Activated CD4-positive, CD25-positive, alpha-beta regulatory T cell (primary cell): ENCODE measurements around the gene GLT8D2.
"Not testable (repeated sequence)": the region's sequence is repeated elsewhere in the genome, so short reads cannot be mapped to it uniquely, and the experiment has no call there.

ENCODE experiments used
- DNase-seq, 4 experiments: peaks; one replicate each; lab custom pipeline; 2025; lab: John Stamatoyannopoulos, UW

Gene GLT8D2

DNA sequence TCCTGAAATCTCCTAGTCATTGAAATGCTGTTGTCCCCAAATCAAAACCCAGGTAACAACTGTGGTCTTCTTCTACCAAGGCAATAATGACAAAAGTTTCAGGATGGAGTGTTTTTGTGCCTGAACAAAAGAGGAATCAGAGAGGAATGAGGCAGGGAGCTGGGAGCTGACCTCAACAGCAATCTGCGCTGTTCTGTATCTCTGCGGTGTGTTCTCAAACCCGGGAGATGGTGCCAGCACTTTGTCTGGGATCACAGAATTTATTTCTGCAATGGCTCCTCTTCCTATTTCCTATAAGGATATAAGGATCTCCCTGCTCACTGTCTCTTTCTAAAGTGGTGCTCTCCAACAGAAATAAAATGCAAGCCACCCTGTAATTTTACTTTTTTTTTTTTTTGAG is 449 bp upstream of the GLT8D2 start:
- DNase-seq = no peak

GRCh38 chr12:104049278-104049902 is 597 bp downstream of the GLT8D2 start:
- DNase-seq = no peak

DNA sequence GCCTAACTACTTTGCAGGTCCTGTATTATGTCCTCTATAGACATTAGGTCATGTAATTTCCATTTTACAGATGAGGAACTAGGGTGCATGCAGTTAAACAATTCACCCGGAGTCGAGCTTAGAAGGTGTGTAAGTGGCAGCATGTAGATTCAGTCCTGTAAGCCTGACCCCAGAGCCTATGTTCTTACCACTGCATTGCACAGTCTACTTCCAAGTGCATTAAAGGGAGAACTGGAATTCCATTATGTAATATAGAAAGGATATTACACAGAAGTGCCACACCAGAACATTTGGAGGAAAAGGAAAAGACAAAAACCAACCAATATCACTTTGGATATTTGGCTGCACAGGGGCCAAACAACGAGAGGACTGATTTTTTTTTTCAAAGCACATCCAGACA is 1.2 kb downstream of the GLT8D2 start:
- no peak for DNase-seq

DNA sequence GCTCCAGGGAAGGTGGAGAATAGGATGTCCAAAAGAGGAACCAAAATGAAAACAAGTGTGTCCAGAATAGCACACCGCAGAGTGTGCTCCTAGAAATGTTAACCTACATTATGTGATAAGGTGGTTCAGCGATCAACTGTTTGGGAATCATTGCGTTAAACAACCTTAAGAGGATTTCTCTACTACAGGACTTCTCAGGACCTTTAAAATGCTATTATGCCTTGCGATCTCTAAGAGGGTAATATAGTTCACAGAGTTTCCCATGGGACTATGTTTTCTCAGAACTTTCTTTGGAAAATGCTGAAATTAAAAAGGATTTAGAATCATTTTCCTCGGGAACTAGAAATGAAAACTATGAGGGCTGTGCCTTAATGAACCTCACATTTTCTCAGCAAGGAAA is 1.8 kb downstream of the GLT8D2 start:
- DNase-seq = no peak

DNA sequence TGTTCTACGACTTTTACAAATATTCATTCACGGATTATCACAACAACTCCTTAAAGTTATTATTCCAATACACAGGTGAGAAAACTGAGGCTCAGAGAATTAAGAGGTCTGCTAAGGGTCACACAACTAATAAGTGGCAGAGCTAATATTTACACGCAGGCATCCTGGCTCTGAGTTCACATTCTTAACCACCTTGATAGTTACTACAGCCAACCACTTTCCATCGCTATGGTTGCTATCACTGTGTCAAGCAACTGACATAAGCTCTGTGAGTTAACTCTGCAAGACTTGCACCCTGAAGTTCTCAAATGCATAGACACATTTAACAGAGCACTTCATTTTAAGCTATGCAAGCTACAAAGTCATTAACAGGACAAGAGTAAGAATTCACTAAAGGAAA is 3.7 kb downstream of the GLT8D2 start:
- no peak for DNase-seq

DNA sequence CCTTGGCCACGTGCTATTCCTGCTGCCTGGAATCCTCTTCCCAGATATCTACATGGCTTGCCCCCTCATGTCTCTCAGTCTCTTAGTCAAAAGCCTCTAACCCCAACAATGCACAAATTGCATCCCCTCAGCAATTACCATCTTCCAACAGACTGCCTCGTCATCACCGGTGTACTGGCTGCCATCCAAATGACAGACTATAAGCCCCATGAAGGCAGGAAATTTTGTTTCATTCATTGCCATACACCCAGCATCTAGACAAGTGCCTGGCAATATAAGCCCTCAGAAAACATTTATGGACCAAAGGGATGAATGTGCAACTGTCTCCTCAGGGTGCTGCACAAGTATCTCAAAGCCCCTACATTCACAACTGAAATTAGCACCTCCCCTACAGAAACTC is 5.8 kb downstream of the GLT8D2 start:
- no peak for DNase-seq

- no peak for DNase-seq
These were observed 7.4 kb downstream of the GLT8D2 start for GRCh38 chr12:104042580-104042979.

- not testable (repeated sequence) for DNase-seq
These were observed 10.2 kb downstream of the GLT8D2 start for GRCh38 chr12:104039769-104040168.

- DNase-seq = not testable (repeated sequence)
These were observed 13.8 kb downstream of the GLT8D2 start for GRCh38 chr12:104036143-104036542.

DNA sequence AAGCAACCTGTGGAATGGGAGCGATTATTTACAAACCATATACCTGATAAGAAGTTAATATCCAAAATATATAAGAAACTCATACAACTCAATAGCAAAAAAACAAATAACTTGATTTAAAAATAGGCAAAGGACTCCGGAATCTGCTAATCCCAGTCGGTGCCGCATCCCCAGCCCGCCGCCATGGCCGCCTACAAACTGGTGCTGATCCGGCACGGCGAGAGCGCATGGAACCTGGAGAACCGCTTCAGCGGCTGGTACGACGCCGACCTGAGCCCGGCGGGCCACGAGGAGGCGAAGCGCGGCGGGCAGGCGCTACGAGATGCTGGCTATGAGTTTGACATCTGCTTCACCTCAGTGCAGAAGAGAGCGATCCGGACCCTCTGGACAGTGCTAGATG is 19.4 kb downstream of the GLT8D2 start:
- DNase-seq = not testable (repeated sequence)

DNA sequence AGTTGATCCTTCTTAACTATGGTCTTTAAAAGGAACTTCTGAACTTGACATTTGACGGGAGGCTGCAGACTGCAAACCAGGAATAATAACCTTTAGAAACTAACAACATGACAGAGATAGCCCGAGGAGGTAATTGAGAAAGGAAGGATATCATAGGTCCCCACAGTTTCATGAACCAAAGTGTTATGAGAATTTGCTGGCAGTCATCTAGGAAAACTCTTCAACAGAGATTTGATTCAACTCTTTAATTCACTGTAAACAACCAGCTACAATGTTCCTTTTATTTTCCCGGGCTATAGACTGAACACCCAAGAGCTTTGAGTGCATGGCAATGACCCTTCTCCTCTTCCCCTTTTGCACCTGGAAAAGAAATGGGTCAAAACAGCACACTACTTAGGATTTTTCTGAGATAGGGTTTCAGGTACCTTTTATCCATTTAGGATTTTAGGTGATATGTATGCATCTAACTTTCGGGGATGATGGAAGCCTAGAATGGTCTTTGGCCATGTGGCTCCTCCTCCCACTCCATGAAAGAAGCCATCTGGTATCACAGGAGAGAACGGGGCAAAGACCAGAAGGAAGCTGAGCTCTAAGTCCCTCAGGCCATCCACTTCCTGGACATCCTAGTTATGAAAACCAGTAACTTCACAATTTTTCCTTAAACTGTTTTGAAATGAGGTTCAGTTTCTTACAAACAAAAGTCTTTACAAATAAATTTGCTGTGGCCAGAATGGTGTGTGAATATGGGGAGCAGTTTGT is 23.0 kb downstream of the GLT8D2 start:
- DNase-seq = no peak

GRCh38 chr12:104025771-104026170 is 24.2 kb downstream of the GLT8D2 start:
- no peak for DNase-seq

- no peak for DNase-seq
These were observed 25.6 kb downstream of the GLT8D2 start for GRCh38 chr12:104024348-104024747.

DNA sequence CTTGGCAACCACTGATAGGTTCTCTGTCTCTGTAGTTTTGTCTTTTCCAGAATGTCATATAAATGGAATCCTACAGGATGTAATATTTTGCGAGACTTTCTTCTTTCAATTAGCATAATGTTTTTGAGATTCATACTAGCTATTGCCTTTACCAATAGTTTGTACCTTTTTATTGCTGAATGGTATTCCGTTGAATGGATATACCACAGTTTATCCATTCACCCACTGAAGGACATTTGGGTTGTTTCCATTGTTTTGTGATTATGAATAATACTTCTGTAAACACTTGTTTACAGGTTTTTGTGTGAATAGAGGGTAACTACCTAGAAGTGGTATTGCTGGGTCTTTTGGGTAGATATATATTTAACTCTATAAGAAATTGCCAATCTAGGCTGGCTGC is 26.3 kb downstream of the GLT8D2 start:
- DNase-seq = no peak

- no peak for DNase-seq
These were observed 27.2 kb downstream of the GLT8D2 start for GRCh38 chr12:104022786-104023185.

DNA sequence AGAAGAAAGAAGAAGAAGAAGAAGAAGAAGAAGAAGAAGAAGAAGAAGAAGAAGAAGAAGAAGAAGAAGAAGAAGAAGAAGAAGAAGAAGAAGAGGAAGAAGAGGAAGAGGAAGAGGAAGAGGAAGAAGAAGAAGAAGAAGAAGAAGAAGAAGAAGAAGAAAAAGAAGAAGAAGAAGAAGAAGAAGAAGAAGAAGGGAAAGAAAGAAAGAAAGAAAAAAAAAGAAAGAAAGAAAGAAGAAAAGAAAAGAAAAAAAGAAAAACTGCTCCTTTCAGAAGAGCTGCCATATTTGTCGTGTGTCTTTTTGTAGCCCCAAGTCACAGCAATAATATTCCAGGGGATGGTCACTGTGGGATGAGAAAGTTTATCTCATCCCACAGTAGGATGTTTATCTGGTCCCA is 28.1 kb downstream of the GLT8D2 start:
- not testable (repeated sequence) for DNase-seq

GRCh38 chr12:104012331-104012730 is 37.7 kb downstream of the GLT8D2 start:
- no peak for DNase-seq

DNA sequence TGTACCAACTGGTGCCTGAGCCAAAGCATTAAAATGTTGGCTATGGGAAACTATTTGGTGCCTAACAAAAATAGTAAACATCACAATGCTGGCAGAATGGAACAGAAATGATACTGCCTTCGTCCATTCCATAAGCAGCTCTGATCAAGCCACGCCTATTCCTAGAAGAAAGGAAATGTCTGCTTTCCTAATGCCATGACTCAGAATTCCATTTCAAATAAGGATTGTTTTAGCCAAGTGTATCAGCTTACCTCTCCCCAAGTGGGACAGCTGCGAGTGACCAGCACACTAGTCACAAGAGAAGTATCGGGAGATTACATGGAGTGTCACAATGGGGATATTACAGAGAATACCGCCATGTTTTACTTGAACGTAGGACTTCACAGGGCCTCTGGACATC is 38.7 kb downstream of the GLT8D2 start:
- DNase-seq = no peak

DNA sequence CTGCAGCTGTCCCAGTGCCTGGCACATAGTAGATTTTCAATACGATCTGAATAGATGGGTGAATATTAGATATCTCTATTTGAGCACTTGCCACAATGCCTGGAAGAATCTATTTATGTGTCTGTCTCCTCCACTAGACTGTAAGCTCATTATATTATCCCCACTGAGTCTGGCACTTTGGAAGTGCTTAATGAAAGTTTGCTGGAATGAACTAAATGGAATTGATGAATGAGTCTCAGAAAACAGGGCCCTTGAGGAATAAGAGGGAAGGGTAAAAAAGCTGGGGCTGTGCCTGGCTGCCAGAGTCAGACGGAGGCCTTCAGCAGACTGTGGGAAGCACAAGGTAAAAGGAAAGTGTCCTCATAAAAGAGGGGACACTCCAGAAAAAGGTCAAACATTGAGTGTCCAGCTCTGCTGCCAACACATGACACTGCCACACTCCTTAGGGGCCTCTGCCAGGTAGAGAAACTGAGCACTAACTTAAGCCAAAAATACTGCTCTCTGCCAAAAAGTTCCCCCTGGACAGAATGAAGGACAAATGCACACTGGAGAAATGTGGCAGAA is 39.3 kb downstream of the GLT8D2 start:
- no peak for DNase-seq

DNA sequence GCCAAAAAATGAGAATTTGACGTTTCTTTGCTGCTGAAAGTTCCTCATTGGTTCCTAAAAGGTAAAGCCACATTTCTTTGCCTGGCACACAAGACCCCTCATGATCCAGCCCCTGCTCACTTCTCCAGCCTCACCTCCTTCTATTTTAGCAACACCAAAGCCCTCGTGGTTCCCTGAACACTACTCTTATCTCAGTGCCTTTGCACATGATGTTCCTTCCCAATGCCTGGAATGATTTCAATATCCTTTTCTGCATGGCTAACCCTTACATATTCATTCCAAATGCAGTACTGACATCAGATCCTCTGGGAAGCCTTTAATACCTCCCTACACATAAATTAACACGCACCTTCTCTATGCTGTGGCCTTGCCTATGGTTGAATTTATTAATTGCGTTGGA is 39.9 kb downstream of the GLT8D2 start:
- DNase-seq = no peak

- DNase-seq = no peak
These were observed 43.1 kb downstream of the GLT8D2 start for GRCh38 chr12:104006929-104007328.

GRCh38 chr12:104003596-104003995 is 46.4 kb downstream of the GLT8D2 start:
- no peak for DNase-seq

DNA sequence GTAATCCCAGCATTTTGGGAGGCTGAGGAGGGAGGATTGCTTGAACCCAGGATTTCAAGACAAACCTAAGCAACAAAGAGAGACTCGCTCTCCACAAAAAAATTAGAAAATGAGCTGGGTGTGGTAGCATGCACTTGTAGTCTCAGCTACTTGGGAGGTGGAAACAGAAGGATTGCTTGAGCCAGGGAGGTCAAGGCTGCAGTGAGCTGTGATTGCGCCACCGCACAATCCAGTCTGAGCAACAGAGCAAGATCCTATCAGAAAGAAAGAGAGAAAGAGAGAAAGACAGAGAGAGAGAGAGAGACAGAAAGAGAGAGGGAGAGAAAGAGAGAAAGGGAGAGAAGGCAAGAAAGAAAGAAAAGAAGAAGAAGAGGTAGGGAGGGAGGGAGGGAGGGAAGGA is 47.3 kb downstream of the GLT8D2 start:
- no peak for DNase-seq
